HG02852 (cell line): ENCODE data around the gene FTSJ1.
"Not testable (repeated sequence)": the region's sequence is repeated elsewhere in the genome, so short reads cannot be mapped to it uniquely, and the experiment has no call there.

Experiments used
- ATAC-seq: cut with Tn5 transposase; IDR thresholded peaks from one replicate; pipeline ENCODE4 v1.9.1; 2021; ENCODE audit warnings: mild to moderate bottlenecking, moderate library complexity; ENCODE audit not compliant: unreplicated experiment

The FTSJ1 gene

DNA sequence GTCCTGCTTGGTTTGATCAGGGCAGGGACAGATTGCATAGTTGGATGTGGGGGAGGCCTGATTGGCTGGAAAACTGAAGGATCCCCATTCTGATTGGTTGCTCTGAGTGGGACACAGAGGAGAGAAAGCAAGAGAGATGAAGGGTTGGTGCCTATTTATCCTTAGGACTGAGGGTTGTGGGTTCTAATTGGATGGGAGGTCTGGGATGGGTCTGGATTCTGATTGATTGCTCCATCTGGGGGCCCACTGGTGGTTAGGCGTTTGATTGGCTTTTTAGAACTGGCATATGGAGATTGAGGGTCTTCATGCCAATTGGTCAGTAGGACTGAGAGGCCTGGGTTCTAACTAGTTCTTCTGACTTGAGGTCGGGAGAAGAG is 45.0 kb downstream of the FTSJ1 start:
- ATAC-seq, result no peak

DNA sequence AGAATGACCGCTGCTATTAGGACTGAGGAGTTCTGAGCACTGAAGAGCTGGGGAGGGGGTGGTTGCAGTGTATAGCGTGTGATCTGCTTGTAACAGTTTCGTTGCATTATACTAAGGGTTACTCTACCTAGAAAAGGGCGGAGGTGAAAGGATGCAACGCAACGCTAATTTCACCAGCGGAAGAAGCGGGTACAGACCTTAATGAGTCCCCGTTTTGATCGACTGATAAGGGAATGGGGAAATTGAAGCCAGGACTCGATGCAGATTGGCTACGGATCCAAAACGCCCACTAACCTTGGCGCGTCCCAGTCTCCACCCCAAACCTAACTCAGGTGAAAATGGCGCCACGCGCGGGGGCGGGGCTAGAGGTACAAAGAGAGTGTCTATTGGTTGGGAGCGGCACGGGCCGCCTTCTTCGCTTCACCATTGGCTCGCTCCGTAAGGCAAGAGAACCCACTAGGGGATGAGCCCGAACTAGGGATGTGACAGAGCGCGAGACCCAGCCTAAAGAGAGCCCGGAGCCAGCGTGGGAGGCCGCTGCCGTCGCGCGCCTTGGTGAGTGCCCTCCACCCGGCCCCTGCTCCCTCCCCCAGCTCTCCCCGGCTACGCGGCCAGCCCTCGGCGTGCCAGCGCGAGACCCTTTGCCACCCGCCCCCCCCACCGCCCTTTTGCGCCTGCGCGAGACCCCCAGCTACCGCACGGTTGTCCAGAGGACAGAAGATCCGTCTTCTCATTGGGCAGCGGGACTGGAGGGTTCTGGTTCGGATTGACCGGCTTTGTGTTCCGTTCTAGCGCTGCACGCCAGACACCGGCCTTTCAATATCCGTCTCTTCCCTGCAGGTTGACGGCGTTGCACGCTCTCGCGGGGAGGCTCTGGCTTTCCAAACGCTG is 45.6 kb downstream of the FTSJ1 start, which contains the start of gene EBP:
Gene EBP (plus strand): TSS at position 456 of the 891 bp plus-strand sequence. CDS start 1,964 bp downstream, outside the sequence.
- peak; percentile 97 for ATAC-seq

DNA sequence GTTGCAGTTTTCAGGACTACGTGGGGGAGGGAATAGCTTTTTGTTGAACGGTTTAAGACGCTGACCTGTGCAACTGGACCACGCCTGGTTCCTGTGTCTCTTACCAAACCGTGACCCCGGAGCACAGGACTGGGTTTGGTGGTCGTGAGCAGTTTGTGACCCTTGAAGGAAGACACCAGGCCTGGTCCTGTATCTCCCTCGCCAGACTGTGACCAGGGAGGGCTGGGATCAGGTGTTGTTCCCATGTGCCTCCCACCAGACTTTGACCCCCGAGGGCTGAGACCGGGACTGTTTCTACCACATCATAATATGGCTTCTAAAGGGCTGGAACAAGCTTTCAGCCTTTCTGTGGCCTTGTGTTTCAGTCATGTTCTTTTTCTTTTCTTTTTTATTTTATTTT is 46.3 kb downstream of the FTSJ1 start:
- no peak for ATAC-seq

DNA sequence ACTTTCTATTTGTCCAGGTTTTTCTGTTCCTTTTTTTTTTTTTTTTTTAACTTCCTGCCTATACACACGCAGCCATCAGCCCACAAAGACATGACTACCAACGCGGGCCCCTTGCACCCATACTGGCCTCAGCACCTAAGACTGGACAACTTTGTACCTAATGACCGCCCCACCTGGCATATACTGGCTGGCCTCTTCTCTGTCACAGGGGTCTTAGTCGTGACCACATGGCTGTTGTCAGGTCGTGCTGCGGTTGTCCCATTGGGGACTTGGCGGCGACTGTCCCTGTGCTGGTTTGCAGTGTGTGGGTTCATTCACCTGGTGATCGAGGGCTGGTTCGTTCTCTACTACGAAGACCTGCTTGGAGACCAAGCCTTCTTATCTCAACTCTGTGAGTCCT is 47.7 kb downstream of the FTSJ1 start:
- ATAC-seq, result no peak

DNA sequence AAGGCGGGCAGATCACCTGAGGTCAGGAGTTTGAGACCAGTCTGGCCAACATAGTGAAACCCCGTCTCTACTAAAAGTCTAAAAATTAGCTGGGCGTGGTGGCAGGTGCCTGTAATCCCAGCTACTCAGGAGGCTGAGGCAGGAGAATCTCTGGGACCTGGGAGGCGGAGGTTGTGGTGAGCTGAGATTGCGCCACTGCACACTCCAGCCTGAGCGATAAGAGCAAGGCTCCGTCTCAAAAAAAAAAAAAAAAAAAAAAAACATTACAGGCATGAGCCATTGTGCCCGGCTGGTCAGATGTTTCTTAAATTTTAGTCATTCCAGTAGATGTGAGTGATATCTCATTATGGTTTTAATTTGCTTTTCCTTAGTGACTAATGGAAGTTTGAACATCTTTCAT is 49.9 kb downstream of the FTSJ1 start:
- not testable (repeated sequence) for ATAC-seq

DNA sequence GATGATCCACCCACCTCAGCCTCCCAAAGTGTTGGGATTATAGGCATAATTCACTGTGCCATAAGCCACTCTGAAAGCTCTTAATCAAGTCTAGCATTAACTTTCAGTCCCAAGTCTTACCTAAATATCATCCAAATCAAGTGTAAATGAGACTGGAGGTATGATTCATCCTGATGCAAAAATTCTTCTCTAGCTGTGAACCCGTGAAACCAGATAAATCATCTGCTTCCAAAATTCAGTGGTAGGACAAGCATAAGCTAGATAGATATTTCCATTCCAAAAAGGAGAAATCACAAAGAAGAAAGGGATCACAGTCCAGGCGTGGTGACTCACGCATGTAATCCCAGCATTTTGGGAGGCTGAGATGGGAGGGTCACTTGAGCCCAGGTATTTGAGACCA is 54.7 kb downstream of the FTSJ1 start:
- no peak for ATAC-seq

DNA sequence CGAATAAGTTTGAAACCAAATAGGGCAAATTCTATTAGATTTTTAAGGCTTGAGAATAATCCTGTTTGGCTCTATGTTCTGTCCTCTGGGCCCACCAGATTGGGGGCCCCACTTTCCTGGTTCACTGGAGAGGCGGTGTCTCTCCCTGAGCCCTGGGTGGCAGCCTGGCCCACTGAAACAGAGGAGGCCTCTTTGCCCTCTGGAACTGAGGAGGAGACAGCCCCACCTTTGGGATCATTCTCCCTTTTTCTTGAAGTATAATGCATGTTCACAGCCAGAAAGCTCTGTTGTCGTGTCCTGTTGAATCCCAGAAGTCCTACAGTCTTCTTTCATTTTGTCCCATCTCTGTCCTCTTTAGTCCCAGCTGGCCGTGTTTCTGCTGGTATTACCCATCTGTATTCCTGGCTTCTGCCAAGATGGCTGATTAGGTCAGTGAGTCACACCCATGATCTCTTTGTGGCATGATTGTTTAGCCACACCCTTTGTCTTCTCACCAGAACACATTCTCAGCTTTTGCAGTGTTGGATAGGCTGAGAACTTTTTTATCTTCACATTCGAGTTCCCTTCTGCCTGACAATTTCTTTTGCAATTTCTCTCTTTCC is 55.5 kb downstream of the FTSJ1 start:
- no peak for ATAC-seq

DNA sequence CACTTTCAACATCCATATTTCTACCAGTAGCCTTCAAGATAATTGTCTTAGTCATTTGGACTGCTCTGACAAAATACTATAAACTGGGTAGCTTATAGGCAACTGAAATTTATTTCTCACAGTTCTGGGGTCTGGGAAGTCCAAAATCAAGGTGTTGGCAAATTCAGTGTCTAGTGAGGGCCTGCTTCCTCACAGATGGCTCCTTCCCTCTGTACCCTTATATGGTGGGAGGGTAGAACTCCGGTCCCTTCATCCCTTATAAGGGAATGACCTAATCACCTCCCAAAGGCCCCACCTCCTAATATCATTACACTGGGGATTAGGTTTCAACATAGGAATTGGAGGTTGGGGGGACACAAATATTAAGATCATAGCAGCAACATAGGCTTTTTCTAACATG is 56.2 kb downstream of the FTSJ1 start:
- no peak for ATAC-seq

DNA sequence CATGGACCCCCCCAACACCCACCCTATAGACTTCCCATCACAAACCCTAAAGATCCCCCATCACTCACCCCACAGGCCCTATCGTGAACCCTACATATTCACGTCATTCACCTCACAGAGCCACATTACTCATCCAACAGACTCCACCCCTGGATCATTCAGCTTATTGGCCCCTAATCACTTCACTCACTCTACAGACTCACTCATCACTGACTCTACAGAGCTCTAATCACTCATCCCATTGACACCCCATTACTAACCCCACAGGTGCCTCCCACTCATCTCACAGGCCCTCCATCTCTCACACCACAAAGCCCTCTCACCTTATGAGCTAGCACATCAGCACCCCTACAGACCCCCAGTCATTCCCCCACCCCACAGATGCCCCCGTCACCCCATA is 57.2 kb downstream of the FTSJ1 start:
- ATAC-seq, result no peak
